SK-N-SH (cell line): ENCODE measurements around the gene KLHL2. TPM values are rescaled to one million over a fixed set of nuclear protein-coding genes. Genes with fewer than 3 reads are reported as not detected.

Experiments used
- CTCF ChIA-PET: fragments of 300-600, 350-600 bp; formaldehyde crosslinking; extraction: SDS; loops from one replicate; lab custom pipeline; 2021; lab: Yijun Ruan, JAX
- POLR2A ChIA-PET: fragments of 350-600 bp; sonication (Branson Sonifier 250); formaldehyde crosslinking; extraction: SDS; loops from one replicate; lab custom pipeline; 2020; ENCODE audit warnings: antibody characterized with exemption, inconsistent platforms; lab: Yijun Ruan, JAX
- DNase-seq: peaks from one replicate; pipeline ENCODE4 v3.0.0; 2012
- H2AFZ ChIP-seq: fragments of 200-600 bp; sonication (generic); 2 replicates; pipeline ENCODE4 v1.8.1; 2016; ENCODE audit warnings: antibody characterized with exemption, mild to moderate bottlenecking, low read depth
- H3F3A ChIP-seq: fragments of 200-600 bp; sonication (generic); replicated peaks from 2 replicates; pipeline ENCODE3; 2016; ENCODE audit warnings: antibody characterized with exemption, mild to moderate bottlenecking; ENCODE audit not compliant: insufficient read depth
- H3K27ac ChIP-seq, 2 experiments: fragments of 200-500 bp in 1 of 2; fragments of 200-600 bp in 1 of 2; sonication (Bioruptor generic) in 1 of 2; sonication (generic), shearing (Covaris generic) in 1 of 2; 2 replicates each; pipeline versions ENCODE4 v1.5.1 to v1.6.1; 2014 to 2016; ENCODE audit warnings: low read depth in 2 of 2, inconsistent platforms in 1 of 2, low read length in 1 of 2, mild to moderate bottlenecking in 1 of 2, mixed read lengths in 1 of 2
- H3K27me3 ChIP-seq: fragments of 200-600 bp; sonication (generic), shearing (Covaris generic); 2 replicates; pipeline ENCODE4 v1.6.1; 2016; ENCODE audit warnings: mixed run types; ENCODE audit not compliant: insufficient read depth
- H3K36me3 ChIP-seq, 2 experiments: fragments of 200-500 bp in 1 of 2; fragments of 200-600 bp in 1 of 2; sonication (Bioruptor generic) in 1 of 2; sonication (generic) in 1 of 2; replicated peaks in 1 of 2; 2 replicates each; pipeline versions ENCODE3 to v1.5.1; 2014 to 2016; ENCODE audit warnings: low read length in 1 of 2, mild to moderate bottlenecking in 1 of 2; ENCODE audit not compliant: insufficient read depth in 2 of 2, control insufficient read depth in 1 of 2
- H3K4me1 ChIP-seq, 2 experiments: fragments of 200-500 bp in 1 of 2; fragments of 200-600 bp in 1 of 2; sonication (Bioruptor generic) in 1 of 2; sonication (generic), shearing (Covaris generic) in 1 of 2; 2 replicates each; pipeline versions ENCODE4 v1.5.1 to v1.6.1; 2014 to 2016; ENCODE audit warnings: low read depth in 1 of 2, low read length in 1 of 2, mixed run types in 1 of 2; ENCODE audit not compliant: insufficient read depth in 2 of 2, control insufficient read depth in 1 of 2
- H3K4me2 ChIP-seq: fragments of 200-600 bp; sonication (generic), shearing (Covaris generic); 2 replicates; pipeline ENCODE4 v1.6.1; 2017; ENCODE audit warnings: mixed run types
- H3K4me3 ChIP-seq, 2 experiments: fragments of 200-500 bp in 1 of 2; fragments of 200-600 bp in 1 of 2; sonication (Bioruptor generic) in 1 of 2; sonication (generic), shearing (Covaris generic) in 1 of 2; 2 replicates each; pipeline versions ENCODE4 v1.5.1 to v1.8.1; 2014 to 2016; ENCODE audit warnings: low read depth in 2 of 2, inconsistent platforms in 1 of 2, low read length in 1 of 2, mild to moderate bottlenecking in 1 of 2, mixed read lengths in 1 of 2, moderate library complexity in 1 of 2
- H3K79me2 ChIP-seq: fragments of 200-600 bp; sonication (generic); 2 replicates; pipeline ENCODE4 v1.8.1; 2017; ENCODE audit warnings: mild to moderate bottlenecking; ENCODE audit not compliant: insufficient read depth
- H3K9ac ChIP-seq: fragments of 200-600 bp; sonication (generic); 2 replicates; pipeline ENCODE4 v1.6.1; 2017; ENCODE audit warnings: mixed run types
- H3K9me2 ChIP-seq: fragments of 200-600 bp; sonication (generic); 2 replicates; pipeline ENCODE4 v1.6.1; 2017; ENCODE audit warnings: mixed run types
- H3K9me3 ChIP-seq: fragments of 200-600 bp; sonication (generic); 2 replicates; pipeline ENCODE4 v1.6.1; 2017; ENCODE audit warnings: mixed run types, mild to moderate bottlenecking, moderate library complexity
- H4K20me1 ChIP-seq: fragments of 200-600 bp; sonication (generic); 2 replicates; pipeline ENCODE4 v1.6.1; 2017; ENCODE audit warnings: mild to moderate bottlenecking, mixed run types; ENCODE audit not compliant: insufficient read depth
- CHD2 ChIP-seq: fragments of 150-350 bp; IDR thresholded peaks from 2 replicates; pipeline ENCODE4 v1.6.1; 2018; ENCODE audit warnings: low read length; ENCODE audit not compliant: partially characterized antibody
- EP300 ChIP-seq, 2 experiments: IDR thresholded peaks; 2 replicates each; pipeline versions ENCODE4 v1.4.0 to v1.6.1; 2012; ENCODE audit warnings: borderline replicate concordance in 1 of 2, low read depth in 1 of 2, low read length in 1 of 2
- EZH2phosphoT487 ChIP-seq: fragments of 200-600 bp; sonication (generic); IDR thresholded peaks from 2 replicates; pipeline ENCODE4 v1.6.1; 2017; ENCODE audit warnings: low read depth, mixed run types, mild to moderate bottlenecking, antibody characterized with exemption, moderate library complexity, borderline replicate concordance
- GATA2 ChIP-seq: sonication (generic); formaldehyde crosslinking; IDR thresholded peaks from 2 replicates; pipeline ENCODE4 v1.5.0; 2020; ENCODE audit warnings: mild to moderate bottlenecking, missing genetic modification reagents
- JUND ChIP-seq: IDR thresholded peaks from 2 replicates; pipeline ENCODE4 v1.4.0; 2012
- RXRA ChIP-seq: IDR thresholded peaks from 2 replicates; pipeline ENCODE4 v1.4.0; 2012; ENCODE audit warnings: low read depth, mild to moderate bottlenecking, borderline replicate concordance
- SIN3A ChIP-seq: IDR thresholded peaks from 2 replicates; pipeline ENCODE4 v1.6.1; 2012; ENCODE audit warnings: low read depth, mild to moderate bottlenecking, low read length, moderate library complexity, borderline replicate concordance
- SMC3 ChIP-seq: IDR thresholded peaks from 2 replicates; pipeline ENCODE4 v1.6.1; 2012; ENCODE audit warnings: low read depth, low read length, improper control_type of control experiment
- TAF1 ChIP-seq: IDR thresholded peaks from 2 replicates; pipeline ENCODE4 v1.6.1; 2012; ENCODE audit warnings: low read depth, mild to moderate bottlenecking, low read length, moderate library complexity, borderline replicate concordance
- TEAD4 ChIP-seq: IDR thresholded peaks from 2 replicates; pipeline ENCODE4 v1.4.0; 2012; ENCODE audit warnings: mild to moderate bottlenecking, borderline replicate concordance; ENCODE audit not compliant: insufficient read depth
- YY1 ChIP-seq: IDR thresholded peaks from 2 replicates; pipeline ENCODE4 v1.4.0; 2012; ENCODE audit warnings: low read depth, mild to moderate bottlenecking
- WGBS: methylation state at CpG from one replicate; pipeline ENCODE4 v1.1.6; 2017; ENCODE audit warnings: low lambda C conversion rate; 5-methylcytosine and 5-hydroxymethylcytosine counted together
- polyA plus RNA-seq, 3 experiments: library from polyadenylated mRNA; depleted of rRNA; stranded (reverse); fragments of >200 nt; gene quantifications; 2 replicates each; pipeline ENCODE4 v1.2.3, GENCODE V29; 2012
- TF ChIP-seq, protein P1 (sequence below): IDR thresholded peaks from 2 replicates; pipeline ENCODE4 v1.4.0; 2012; ENCODE audit warnings: low read depth
- TF ChIP-seq, protein P2 (sequence below): IDR thresholded peaks from 2 replicates; pipeline ENCODE4 v1.4.0; 2012; ENCODE audit warnings: low read depth, borderline replicate concordance
- TF ChIP-seq, protein P3 (sequence below): IDR thresholded peaks from 2 replicates; pipeline ENCODE4 v1.4.0; 2012; ENCODE audit warnings: low read depth, borderline replicate concordance
- TF ChIP-seq, protein P4 (sequence below): IDR thresholded peaks from 2 replicates; pipeline ENCODE4 v1.6.1; 2012; ENCODE audit warnings: mild to moderate bottlenecking, low read depth, low read length, moderate library complexity

The KLHL2 gene
- polyA plus RNA-seq, 1 of the 3 experiments (the other 2 are of a cell fraction): 25.0 TPM

DNA sequence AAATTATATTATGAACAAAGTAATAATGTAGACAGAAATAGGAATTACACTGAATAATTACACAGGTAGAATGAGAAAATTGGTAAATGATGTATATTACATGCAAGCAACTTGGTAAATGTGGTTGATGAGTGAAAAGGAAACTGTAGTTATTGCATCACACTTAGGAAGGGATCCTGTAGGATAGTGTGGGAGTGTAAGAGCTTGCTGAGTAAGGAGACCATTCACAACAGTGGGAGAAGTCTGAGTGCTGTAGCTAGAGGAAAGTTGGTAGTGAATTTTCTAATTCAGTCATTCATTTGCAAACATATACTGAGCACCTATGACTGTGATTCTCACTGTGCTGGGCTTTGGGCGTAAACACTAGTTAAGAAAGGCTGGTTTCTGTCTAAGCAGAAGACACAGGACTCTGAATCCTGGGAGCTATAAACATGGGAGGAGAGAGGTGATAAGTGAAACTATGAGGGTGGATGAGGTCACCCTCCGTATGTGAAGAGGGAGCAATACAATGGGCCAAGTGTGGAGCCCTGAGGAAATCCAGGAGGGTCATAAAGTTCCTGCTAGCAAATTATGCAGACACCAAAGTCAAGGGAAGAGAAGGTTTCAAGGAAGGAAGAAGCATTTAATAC lies 157.2 kb downstream of the KLHL2 start:
- ChIA-PET POLR2A (no interaction called here), CTCF (interaction anchor here (1.6 kb wide), 1 partner anchor 13 kb away, joined by 3 read pairs; no protein-coding TSS in a partner anchor)
- no peaks in the 10 kb centered on the region for H3F3A ChIP-seq
- H3K4me1 ChIP-seq: no peaks in the 10 kb centered on the region
- H2AFZ ChIP-seq: no peak overlapping the region
- no peak overlapping the region for H3K9ac ChIP-seq
- DNase-seq: no peak
- no peaks in the 10 kb centered on the region for H4K20me1 ChIP-seq
- no peaks in the 10 kb centered on the region for H3K27me3 ChIP-seq
- WGBS: 63% methylated on average over 2 of the region's 2 CpGs
- H3K27ac ChIP-seq: no peak overlapping the region
- no peak overlapping the region for H3K4me2 ChIP-seq
- no peaks in the 10 kb centered on the region for H3K36me3 ChIP-seq
- H3K4me3 ChIP-seq: no peak overlapping the region
- TF ChIP-seq CHD2 (no peak), SIN3A (no peak), SMC3 (no peak), JUND (no peak), RXRA (no peak), GATA2 (CRISPR knock-in tag) (no peak), YY1 (no peak), TAF1 (no peak), EP300 (IDR thresholded peaks at IDR 0.05; ENCODE audit: borderline replicate concordance in 1 of 2, low read depth in 1 of 2, low read length in 1 of 2) (no peak), EZH2phosphoT487 (no peak), TEAD4 (no peak)
- TF ChIP-seq, protein P1, sequence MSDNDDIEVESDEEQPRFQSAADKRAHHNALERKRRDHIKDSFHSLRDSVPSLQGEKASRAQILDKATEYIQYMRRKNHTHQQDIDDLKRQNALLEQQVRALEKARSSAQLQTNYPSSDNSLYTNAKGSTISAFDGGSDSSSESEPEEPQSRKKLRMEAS: no peak
- TF ChIP-seq, protein P2, sequence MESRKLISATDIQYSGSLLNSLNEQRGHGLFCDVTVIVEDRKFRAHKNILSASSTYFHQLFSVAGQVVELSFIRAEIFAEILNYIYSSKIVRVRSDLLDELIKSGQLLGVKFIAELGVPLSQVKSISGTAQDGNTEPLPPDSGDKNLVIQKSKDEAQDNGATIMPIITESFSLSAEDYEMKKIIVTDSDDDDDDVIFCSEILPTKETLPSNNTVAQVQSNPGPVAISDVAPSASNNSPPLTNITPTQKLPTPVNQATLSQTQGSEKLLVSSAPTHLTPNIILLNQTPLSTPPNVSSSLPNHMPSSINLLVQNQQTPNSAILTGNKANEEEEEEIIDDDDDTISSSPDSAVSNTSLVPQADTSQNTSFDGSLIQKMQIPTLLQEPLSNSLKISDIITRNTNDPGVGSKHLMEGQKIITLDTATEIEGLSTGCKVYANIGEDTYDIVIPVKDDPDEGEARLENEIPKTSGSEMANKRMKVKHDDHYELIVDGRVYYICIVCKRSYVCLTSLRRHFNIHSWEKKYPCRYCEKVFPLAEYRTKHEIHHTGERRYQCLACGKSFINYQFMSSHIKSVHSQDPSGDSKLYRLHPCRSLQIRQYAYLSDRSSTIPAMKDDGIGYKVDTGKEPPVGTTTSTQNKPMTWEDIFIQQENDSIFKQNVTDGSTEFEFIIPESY: no peak
- TF ChIP-seq, protein P3, sequence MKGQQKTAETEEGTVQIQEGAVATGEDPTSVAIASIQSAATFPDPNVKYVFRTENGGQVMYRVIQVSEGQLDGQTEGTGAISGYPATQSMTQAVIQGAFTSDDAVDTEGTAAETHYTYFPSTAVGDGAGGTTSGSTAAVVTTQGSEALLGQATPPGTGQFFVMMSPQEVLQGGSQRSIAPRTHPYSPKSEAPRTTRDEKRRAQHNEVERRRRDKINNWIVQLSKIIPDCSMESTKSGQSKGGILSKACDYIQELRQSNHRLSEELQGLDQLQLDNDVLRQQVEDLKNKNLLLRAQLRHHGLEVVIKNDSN: no peak
- TF ChIP-seq, protein P4, sequence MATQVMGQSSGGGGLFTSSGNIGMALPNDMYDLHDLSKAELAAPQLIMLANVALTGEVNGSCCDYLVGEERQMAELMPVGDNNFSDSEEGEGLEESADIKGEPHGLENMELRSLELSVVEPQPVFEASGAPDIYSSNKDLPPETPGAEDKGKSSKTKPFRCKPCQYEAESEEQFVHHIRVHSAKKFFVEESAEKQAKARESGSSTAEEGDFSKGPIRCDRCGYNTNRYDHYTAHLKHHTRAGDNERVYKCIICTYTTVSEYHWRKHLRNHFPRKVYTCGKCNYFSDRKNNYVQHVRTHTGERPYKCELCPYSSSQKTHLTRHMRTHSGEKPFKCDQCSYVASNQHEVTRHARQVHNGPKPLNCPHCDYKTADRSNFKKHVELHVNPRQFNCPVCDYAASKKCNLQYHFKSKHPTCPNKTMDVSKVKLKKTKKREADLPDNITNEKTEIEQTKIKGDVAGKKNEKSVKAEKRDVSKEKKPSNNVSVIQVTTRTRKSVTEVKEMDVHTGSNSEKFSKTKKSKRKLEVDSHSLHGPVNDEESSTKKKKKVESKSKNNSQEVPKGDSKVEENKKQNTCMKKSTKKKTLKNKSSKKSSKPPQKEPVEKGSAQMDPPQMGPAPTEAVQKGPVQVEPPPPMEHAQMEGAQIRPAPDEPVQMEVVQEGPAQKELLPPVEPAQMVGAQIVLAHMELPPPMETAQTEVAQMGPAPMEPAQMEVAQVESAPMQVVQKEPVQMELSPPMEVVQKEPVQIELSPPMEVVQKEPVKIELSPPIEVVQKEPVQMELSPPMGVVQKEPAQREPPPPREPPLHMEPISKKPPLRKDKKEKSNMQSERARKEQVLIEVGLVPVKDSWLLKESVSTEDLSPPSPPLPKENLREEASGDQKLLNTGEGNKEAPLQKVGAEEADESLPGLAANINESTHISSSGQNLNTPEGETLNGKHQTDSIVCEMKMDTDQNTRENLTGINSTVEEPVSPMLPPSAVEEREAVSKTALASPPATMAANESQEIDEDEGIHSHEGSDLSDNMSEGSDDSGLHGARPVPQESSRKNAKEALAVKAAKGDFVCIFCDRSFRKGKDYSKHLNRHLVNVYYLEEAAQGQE: no peak
- H3K79me2 ChIP-seq: no peaks in the 10 kb centered on the region
- no peaks in the 10 kb centered on the region for H3K9me3 ChIP-seq
- no peaks in the 10 kb centered on the region for H3K9me2 ChIP-seq
